GM19324 (cell line): ENCODE results near the gene ATP9B.

Experiments used
- ATAC-seq: cut with Tn5 transposase; IDR thresholded peaks from one replicate; pipeline ENCODE4 v1.9.1; 2021; ENCODE audit warnings: mild to moderate bottlenecking, moderate library complexity; ENCODE audit not compliant: unreplicated experiment, low FRiP score

Gene ATP9B

GRCh38 chr18:79377187-79377891 lies 308.1 kb downstream of the ATP9B start:
- no peak for ATAC-seq

- peak; percentile 62 for ATAC-seq
Measured at GRCh38 chr18:79378536-79379250, 309.5 kb downstream of the ATP9B start.

DNA sequence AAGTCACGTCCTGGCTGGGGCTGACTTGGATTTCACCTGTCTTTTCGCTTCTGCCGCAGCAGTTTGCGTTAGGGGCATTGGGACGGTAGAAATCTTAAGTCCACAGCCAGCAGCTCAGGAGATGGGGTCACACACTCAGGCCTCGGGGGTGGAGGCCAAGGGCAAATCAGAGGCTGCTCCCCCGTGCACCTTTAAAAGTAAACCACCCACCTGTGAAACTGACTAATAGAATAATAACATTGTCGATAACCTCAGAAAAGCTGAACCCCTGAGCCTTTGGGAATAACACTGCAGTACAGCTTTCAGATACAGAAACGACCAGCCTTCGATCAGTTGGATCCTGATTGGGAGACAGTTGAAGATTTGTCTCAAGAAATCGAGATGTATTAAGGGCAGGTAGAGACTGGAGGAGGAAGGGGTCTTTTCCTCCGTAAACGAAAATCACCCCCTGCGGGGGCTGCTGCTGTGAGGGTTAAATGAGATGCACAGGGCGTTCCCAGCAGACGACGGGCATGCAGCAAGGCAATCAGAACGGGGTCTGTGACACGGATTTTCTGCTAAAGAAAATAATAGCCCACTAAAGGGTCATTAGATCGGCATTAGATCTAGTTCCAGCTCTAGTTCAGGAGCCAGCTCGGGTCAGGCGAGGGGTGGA lies 310.2 kb downstream of the ATP9B start:
- ATAC-seq, result no peak

DNA sequence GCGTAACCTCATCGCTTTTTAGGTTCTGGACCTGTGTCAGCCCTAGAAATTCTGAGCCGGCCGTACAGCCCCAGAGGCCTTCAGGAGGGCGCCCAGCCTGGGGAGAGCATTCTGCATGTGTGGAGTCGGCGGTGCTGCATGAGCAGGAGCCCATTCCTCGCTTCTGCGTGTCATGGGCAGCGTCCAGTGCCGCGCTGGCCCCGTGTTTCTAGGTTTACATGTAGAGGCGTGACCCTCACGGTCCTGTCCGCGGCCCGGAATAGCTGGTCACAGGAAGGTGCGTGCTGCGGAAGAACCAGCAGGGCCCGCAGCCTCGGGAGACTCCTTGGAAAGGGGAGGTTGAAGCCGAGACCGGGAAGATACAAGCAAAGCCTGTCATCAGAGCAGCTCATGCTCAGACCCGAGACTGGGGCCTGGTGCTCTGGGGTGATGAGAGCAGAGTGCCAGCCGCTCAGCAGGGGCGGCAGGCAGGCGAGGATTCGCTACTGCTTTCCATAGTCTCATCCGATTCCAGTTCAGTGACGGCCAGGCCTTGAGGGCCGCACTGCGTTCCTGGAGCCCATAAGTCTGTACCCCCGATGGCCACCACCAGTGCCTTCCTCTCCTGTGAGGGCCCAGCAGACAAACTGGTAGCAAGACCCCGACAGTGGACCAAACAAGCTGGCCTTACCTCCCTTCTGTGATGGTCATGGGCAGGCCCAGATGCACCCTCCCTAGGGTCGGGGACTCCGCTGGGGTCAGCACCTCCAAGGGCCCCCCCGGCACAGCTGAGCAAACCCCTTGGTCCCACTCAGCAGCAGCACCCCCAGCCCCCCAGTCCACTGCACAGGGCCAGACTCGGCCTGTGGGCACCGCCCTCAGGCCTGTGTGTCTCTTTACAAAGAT lies 311.0 kb downstream of the ATP9B start:
- no peak for ATAC-seq

DNA sequence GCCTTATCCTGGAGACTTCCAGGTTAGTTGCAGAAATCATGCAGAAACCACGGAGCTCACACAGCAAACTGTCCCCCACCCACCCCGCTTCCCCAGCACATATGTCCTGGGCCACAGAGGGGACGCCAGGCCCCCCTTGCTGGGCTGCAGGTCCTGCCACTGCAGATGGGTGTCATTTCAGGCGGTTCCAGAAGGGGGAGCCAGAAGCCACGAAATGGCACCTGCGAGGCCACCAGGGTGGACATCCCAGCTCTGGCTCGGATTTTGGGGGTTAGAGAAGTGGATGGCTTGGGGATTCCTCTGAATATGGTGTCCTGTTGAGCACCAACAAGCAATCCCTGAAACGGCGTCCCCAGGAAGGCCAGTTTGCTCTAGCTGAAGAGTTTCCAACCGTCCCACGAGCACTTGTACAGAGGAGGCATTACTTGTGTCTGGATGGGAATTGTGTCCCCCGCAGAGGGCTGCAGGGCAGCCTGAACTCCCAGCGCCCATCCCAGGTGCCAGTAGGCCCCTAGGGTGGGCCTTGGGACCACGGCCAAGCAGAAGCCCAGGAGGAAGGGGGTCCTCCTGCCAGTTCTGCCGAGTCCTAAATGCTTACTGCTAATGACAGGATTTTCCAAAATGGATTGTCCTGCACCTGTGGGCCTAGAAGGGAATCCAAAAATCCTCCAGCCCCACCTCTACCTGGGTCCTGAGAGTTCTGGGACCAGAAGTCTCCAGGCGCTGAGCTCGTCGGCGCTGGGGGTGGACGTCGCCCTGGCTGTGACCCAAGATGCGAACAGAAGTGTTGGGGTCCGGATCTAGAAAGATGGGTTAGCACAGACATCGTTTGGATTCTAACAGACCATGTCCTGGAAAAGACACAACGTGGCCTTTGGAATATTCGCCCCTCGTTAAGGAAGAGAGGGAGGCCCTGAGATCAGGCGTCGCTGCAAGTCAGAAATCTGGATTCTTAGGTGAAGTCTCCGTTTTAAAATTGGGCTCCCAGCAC lies 311.9 kb downstream of the ATP9B start:
- no peak for ATAC-seq

GRCh38 chr18:79381811-79382311 lies 312.7 kb downstream of the ATP9B start:
- ATAC-seq, result no peak

GRCh38 chr18:79382681-79383387 lies 313.6 kb downstream of the ATP9B start:
- ATAC-seq, result no peak

DNA sequence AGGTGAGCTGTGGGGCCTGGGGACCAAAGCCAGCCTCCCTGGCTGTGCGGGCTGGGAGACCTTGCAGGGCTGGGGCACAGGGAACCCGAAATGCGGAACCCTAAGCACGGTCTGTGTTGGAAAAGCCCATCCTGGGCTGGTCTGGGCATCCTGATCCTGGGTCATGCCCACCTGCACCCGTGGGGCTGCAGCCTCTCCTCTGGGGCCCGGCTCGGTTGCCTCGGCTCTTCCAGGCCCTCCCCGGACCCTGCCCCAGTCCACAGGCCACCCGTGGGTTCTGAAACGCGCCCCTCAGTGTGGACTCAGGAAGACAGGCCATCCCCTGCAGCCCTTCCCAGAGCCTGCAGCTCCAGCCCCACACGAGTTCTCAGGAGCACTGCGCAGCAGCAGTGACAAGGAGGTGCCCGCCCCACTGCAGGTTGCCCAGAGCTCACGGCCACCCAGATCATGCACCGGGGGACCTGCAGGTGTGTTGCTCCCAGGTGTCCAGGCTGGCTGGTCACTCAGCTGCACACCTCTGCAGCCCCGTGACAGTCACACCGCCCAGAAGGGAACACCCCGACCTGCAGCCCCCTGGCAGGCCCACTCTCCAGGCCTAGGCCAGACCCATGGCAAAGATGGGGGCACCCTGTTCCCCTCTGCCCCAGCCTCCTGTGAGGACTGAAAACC lies 314.3 kb downstream of the ATP9B start:
- no peak for ATAC-seq

DNA sequence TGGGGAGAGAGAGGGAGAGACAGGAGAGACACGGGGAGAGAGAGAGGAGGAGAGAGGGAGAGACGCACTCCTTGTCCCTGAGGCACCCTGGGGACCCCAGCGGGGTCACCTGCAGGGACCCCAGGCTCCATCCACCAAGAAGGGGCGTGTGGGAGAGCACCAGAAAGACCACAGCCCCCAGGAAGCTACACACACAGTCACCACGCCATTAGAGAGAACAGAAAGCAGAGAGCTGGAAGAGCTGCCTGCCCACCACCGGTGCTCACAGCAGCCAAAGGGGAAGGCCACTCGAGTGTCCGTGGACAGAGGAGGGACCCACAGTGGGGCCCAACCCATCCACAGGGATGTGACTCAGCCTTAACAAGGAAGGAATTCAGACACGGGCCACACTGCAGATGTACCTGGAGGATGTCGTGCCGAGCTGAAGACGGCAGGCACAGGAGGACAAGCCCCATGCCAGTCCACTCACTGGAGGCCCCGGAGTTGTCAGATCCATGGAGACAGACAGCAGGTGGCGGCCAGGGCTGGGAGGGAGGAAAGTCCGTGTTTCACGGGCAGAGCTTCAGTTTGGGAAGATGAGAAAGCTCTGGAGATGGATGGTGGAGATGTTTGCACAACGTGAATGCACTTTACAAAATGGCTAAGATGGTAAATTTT lies 315.1 kb downstream of the ATP9B start:
- ATAC-seq, result no peak

GRCh38 chr18:79384834-79385233 lies 315.6 kb downstream of the ATP9B start:
- no peak for ATAC-seq

DNA sequence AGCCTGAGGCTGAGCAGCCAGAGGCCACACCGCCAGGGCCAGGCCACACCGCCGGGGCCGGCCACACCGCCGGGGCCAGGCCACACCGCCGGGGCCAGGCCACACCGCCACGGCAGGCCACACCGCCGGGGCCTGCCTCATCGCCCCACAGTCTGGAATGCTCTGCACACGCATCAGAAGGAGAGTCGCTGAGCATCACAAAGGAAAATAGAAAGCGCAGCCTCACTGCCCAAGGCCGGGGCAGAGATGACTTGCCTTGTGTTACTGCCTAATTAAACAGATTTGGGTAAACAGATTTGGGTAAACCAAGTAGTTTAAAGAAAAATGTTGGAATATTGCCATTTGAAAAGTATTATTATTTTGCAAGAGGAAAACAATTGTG lies 316.1 kb downstream of the ATP9B start:
- no peak for ATAC-seq

GRCh38 chr18:79385708-79386341 lies 316.6 kb downstream of the ATP9B start:
- ATAC-seq, result no peak

- no peak for ATAC-seq
Measured at GRCh38 chr18:79386547-79386946, 317.4 kb downstream of the ATP9B start.

GRCh38 chr18:79387214-79387613 lies 318.0 kb downstream of the ATP9B start:
- no peak for ATAC-seq

DNA sequence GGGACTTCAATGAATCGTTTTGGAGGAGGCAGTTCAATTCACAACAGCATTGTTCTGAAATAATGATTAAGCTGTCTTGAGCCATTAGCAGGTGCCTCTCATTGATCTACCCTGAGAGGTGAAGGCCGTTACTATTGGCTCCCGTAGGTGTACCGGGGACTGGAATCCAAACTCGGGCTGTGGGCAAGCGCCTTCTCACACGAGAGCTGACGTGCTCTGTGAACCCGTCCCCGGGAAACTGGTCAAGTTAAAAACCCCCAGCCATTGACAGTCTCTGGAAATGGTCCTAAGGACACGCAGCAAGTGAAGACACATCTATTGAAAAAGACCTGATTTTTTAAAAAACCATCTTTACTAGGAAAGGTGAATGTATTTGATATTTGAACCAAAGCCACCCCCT lies 318.4 kb downstream of the ATP9B start:
- ATAC-seq, result no peak

- no peak for ATAC-seq
Measured at GRCh38 chr18:79388043-79388442, 318.8 kb downstream of the ATP9B start.

GRCh38 chr18:79389689-79390088 lies 320.5 kb downstream of the ATP9B start:
- ATAC-seq, result no peak
